Femur (tissue), 1 donor: Measurements from ENCODE around the gene UNC45A.
"Not testable (repeated sequence)": the region's sequence is repeated elsewhere in the genome, so short reads cannot be mapped to it uniquely, and the experiment has no call there.

Source experiments
- DNase-seq: peaks from one replicate; pipeline ENCODE4 v3.0.0-alpha.2; 2017

Gene UNC45A

DNA sequence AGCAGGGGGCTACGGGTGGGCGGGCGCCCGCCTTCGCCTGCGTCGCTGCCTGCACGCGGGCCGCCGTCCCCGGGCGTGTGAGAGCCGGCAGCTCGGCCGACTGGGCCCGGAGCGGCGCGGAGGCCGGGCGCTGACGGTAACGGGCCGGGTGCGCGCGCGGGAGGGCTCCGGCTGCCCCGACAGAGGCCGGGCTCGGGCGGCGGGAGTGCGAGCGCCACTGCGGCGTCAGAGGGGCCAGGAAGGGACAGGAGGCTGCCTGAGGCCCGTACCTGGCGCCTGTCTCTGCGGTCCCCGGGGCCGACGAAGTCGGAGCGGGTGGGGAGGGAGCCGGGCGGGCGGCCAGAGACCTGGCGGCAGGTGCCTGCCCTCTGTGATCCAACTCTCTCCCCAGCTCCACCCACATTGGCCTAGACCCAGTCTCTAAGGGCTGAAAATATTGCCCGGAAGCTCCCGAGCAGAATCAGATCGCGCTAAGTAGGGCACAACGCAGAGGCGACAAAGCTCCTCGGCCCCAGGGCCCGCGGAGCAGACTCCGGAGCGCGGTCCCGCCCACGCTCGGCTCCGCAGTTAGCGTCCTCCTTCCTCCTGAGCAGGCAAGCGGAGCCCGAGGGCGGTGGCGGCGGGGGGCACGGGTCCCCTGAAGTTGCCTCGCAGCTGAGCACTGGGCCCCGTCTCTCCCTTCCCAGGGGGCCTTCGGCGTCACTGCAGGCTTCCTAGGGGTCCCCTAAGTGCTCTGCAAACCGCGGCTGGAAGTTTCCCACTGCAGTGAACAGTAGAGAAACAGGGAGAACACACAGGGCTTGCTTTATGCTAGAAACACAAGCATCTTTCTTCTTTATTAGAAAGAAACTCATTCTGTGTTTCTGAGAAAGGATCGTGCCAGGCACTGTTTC lies 32.0 kb upstream of the UNC45A start, which contains the start of gene MAN2A2:
TSS of gene MAN2A2 (plus strand) at position 463 of the 893 bp plus-strand sequence. CDS start 906 bp downstream, outside the sequence.
- DNase-seq: peak; percentile 72

DNA sequence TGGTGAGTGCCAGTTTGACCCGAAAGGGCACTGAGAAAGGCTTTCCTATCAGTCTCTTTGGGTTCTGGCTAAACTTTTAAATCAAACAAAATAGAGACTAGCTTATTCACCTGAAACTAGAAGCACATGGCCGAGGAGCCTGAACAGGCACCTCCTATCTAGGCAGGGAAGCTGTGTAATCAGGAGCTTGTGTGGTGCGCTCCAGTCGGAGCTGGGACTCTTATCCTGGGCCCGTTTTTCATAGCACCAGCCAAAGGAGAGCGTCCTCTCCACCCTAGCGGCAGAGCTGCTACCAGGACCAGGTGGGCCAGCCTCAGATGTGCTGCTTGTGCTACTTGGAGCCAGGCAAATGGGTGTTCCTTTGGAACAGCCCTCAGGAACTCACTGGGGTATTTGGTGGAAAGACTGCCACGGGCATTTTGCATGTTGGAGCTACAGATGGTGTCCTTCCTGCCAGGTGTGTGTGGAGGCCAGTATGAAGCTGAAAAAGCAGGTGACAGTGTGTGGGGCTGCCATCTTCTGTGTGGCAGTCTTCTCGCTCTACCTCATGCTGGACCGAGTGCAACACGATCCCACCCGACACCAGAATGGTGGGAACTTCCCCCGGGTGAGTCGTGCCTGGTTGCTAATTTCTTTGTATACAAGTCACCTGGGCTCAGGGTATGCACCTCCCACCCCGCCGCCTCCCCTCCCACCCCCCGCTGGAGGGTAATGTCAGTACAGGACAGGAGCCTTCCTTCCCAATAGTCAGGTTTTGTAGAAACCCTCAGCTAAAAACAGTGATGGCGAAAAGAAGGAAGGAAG lies 31.1 kb upstream of the UNC45A start:
- no peak for DNase-seq

GRCh38 chr15:90904746-90905145 lies 30.3 kb upstream of the UNC45A start:
- no peak for DNase-seq

- DNase-seq: no peak
These were observed 29.5 kb upstream of the UNC45A start for GRCh38 chr15:90905306-90906180.

DNA sequence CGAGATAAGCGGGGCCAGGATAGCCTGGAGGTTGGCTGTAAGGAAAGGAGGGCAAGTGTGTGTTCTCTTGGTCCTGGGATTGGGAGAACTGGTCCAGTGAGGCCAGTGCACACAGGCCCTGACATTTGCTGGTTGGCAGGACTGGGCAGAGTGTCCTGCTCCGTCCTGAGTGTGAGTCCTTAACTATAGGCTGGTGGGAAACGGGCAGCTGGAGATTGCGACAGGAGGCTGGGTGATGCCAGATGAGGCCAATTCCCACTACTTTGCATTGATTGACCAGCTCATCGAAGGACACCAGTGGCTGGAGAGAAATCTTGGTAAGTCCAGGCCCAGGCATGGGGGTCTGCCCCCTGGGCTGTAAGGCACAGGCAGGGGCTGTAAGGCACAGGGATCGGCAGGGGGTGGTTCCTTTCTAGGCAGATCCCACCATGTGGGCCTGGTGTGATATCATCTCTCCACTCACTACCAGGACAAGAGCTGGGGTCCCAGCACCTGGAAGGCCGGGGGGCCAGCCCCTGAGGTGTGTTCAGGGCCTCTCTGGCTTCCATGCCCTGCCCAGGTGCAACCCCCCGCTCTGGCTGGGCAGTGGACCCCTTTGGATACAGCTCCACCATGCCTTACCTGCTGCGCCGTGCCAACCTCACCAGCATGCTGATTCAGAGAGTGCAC lies 28.8 kb upstream of the UNC45A start:
- DNase-seq: no peak

GRCh38 chr15:90907051-90907660 lies 27.9 kb upstream of the UNC45A start:
- no peak for DNase-seq

DNA sequence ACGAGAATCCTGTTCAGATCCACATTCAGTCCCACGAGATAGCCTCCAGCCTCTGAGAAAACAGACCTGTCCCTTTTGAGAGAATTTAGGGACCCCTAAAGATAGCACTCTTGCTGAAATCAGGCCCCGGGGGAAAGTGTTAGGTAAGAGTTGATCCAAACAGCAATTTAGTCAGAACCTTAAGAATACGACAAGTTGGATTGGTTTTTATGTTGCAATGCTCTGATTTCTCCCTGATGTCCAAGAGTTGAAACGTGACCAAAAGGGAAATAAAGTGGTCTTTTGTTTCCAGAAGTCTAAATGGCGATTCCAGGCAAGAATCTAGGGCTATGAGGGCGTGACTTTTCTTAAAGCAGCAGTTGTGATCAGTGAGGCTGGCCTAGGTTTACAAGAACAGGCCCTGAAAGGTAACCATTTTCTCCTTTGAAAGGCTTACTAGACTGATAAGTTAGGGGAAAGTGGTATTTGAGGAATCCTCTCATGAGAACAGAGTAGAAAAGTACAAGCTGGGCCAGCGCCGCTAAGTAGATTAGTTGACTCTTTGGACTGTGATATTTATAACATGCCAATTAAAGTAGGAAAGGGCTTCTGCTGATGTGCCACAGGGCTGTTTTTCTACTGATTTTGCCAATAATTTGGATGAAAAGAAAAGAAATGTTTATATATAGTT lies 27.1 kb upstream of the UNC45A start:
- DNase-seq: no peak

DNA sequence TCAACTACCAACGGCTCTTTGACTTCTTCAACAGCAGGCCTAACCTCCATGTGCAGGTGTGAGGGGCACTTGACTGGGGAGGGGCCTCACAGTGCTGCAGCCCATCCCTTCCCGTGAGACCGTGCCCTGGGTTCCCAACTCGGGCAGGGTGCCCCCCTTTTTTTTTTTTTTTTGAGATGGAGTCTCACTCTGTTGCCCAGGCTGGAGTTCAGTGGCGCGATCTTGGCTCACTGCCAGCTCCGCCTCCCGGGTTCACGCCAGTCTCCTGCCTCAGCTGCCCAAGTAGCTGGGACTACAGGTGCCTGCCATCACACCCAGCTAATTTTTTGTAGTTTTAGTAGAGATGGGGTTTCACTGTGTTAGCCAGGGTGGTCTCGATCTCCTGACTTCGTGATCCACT lies 25.6 kb upstream of the UNC45A start:
- DNase-seq: not testable (repeated sequence)

DNA sequence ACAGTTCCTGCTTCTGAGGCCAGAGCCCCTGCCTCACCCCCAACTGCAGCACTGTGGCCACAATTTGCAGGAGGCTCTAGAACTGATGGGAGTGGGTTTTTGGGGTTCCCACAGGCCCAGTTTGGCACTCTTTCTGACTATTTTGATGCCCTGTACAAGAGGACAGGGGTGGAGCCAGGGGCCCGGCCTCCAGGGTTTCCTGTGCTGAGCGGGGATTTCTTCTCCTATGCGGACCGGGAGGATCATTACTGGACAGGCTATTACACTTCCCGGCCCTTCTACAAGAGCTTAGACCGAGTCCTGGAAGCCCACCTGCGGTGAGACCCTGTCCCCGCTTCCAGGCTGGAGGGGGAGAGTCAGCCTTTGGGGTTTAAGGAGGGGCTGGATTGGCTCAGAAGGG lies 25.1 kb upstream of the UNC45A start:
- DNase-seq: no peak

DNA sequence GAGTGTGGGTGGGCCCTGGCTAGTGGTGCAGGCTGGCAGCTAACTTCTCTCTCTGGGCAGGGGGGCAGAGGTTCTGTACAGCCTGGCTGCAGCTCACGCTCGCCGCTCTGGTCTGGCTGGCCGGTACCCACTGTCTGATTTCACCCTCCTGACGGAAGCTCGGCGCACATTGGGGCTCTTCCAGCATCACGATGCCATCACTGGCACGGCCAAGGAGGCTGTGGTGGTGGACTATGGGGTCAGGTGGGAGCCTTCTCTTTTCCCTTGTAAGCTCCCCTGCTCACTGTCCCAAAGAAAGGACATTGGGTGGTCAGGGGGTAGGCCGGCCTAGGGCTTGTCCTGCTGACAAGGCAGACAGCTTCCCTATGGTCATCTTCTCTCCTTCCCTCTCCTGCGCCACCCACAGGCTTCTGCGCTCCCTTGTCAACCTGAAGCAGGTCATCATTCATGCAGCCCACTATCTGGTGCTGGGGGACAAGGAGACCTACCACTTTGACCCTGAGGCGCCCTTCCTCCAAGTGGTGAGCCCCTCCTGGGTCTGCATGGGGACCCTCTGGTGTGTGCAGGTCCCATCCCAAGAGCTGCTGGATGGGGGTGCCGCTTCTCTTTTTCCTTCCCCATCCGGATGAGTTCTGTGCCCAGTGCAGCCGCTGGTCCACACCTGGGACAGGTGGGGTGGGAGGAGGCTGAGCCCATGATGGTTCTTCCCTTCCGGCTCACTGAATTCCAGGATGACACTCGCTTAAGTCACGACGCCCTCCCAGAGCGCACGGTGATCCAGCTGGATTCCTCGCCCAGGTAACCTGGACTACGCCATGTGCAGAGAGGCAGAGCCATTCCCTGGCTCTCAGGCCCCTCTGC lies 24.4 kb upstream of the UNC45A start:
- DNase-seq: no peak

DNA sequence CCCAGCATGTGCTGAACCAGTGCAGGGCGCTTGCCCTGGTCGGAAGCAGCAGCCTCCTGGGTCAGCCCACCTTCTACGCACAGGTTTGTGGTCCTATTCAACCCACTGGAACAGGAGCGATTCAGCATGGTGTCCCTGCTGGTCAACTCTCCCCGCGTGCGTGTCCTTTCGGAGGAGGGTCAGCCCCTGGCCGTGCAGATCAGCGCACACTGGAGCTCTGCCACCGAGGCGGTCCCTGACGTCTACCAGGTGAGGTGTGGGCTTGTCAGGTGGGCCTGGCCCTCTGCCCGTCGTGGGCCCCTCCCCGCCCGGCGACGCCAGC lies 23.8 kb upstream of the UNC45A start:
- no peak for DNase-seq

- DNase-seq: no peak
These were observed 22.9 kb upstream of the UNC45A start for GRCh38 chr15:90911906-90912769.

DNA sequence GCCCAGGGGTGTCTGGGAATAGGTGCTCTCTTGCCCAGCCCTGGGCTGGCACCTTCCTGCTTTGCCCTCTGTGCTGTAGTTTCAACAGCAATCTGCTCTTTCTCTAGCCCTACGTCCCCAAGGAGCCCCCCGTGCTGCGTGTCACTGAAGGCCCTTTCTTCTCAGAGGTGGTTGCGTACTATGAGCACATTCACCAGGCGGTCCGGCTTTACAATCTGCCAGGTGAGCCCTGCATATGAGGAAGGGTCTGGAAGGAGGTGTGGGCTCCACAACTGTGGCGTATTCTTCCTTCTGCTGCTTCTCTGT lies 22.4 kb upstream of the UNC45A start:
- DNase-seq: no peak

- DNase-seq: no peak
These were observed 21.6 kb upstream of the UNC45A start for GRCh38 chr15:90913398-90913944.

- no peak for DNase-seq
These were observed 20.6 kb upstream of the UNC45A start for GRCh38 chr15:90914305-90915080.

GRCh38 chr15:90915216-90915807 lies 19.8 kb upstream of the UNC45A start:
- DNase-seq: no peak

GRCh38 chr15:90915808-90916440 lies 19.2 kb upstream of the UNC45A start:
- DNase-seq: no peak

- DNase-seq: no peak
These were observed 18.6 kb upstream of the UNC45A start for GRCh38 chr15:90916461-90916860.
